OCI-LY7 (cell line): ENCODE data around the gene SMIM14.
A peak's percentile ranks its signal among the peaks of the same experiment; 100 is the strongest.

Experiments
- EZH2phosphoT487 ChIP-seq: fragments of 200-600 bp; sonication (generic); IDR thresholded peaks from 2 replicates; pipeline ENCODE4 v1.6.1; 2018; ENCODE audit warnings: low read depth, borderline replicate concordance, mild to moderate bottlenecking, mixed run types, antibody characterized with exemption, low read length, moderate library complexity, mixed read lengths
- TF ChIP-seq, protein P1 (sequence below): fragments of 200-600 bp; sonication (generic); conservative IDR thresholded peaks from 2 replicates; pipeline ENCODE4 v1.5.1; 2014; ENCODE audit warnings: mild to moderate bottlenecking, antibody characterized with exemption, low read length, moderate library complexity, mixed read lengths

DNA sequence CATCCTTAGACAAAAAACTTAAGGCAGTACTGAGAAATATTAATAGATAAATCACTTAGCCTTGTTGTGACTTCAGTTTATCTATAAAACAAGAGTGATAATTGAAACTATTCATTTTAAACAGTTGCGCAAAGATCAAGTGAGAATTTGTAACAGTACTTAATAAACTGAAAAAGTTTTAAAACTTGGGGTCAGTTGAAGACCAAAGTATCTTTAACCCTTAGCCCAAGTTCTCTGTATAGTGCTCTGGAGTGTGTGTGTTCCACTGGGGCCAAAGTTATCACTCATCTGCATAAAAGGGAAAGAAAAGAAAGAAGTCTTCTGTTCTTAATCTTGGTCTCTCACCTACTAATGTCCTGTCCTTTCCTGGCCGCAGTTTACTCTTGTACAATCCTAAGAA, 11.3 kb downstream of the SMIM14 start:
- TF ChIP-seq, protein P1, sequence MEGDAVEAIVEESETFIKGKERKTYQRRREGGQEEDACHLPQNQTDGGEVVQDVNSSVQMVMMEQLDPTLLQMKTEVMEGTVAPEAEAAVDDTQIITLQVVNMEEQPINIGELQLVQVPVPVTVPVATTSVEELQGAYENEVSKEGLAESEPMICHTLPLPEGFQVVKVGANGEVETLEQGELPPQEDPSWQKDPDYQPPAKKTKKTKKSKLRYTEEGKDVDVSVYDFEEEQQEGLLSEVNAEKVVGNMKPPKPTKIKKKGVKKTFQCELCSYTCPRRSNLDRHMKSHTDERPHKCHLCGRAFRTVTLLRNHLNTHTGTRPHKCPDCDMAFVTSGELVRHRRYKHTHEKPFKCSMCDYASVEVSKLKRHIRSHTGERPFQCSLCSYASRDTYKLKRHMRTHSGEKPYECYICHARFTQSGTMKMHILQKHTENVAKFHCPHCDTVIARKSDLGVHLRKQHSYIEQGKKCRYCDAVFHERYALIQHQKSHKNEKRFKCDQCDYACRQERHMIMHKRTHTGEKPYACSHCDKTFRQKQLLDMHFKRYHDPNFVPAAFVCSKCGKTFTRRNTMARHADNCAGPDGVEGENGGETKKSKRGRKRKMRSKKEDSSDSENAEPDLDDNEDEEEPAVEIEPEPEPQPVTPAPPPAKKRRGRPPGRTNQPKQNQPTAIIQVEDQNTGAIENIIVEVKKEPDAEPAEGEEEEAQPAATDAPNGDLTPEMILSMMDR = no peak
- peak; percentile 67; the same call in 1 of the 2 replicates for TF ChIP-seq EZH2phosphoT487
